ENCODE data around the gene EIF3B. TPM values are rescaled to one million over a fixed set of nuclear protein-coding genes. Genes with fewer than 3 reads are reported as not detected.
A peak's percentile ranks its signal among the peaks of the same experiment; 100 is the strongest.

EIF3B gene
- total and polyA plus RNA-seq, 4 donors, result 27.4 to 98.8 (median 60.8) TPM

DNA sequence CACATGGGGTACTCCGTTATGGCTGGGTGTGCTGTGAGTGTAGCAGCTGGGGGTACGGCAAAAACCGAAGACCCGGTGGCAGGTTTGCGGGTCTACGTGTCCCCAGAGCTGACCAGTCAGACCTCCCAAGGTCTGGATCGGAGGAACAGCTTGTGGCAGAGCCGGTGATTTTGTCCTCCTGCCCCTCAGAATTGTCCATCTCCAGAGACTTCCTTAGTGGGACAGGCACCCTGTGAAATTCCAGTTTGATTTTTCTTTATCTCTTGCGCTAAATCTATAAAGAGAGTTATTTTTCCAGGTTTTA, 1.0 kb downstream of the EIF3B start:
- H3K36me3 ChIP-seq (ENCODE audit: control insufficient read depth in 4 of 4, insufficient read depth in 3 of 4, low read depth in 1 of 4, low read length in 3 of 4), result peaks cover 0 to 9% (median 5%) of the 10 kb centered on the region in 4 donors
- 3% methylated on average over 9 of the region's 9 CpGs for WGBS
- peaks cover 11 to 30% (median 21%) of the 10 kb centered on the region in 4 donors for H3K4me1 ChIP-seq (ENCODE audit: control insufficient read depth in 4 of 4, insufficient read depth in 4 of 4, low read length in 3 of 4)
- no peak for DNase-seq (ENCODE audit: low spot score)
- no peaks in the 10 kb centered on the region for H3K9me3 ChIP-seq (ENCODE audit: control insufficient read depth in 4 of 4, low read length in 3 of 4)
- no peak for TF ChIP-seq HNF4G (IDR thresholded peaks at IDR 0.05)
- TF ChIP-seq FOXA1 (IDR thresholded peaks at IDR 0.05), result no peak
- no peak for TF ChIP-seq FOXA2 (IDR thresholded peaks at IDR 0.05)
- no peak for TF ChIP-seq RXRA (IDR thresholded peaks at IDR 0.05)
- TF ChIP-seq JUND (IDR thresholded peaks at IDR 0.05), result no peak
- TF ChIP-seq EGR1 (IDR thresholded peaks at IDR 0.05; ENCODE audit: low read depth in 2 of 2), result no peak
- TF ChIP-seq TAF1 (conservative IDR thresholded peaks at IDR 0.05), result no peak
- TF ChIP-seq RAD21 (IDR thresholded peaks at IDR 0.05), result no peak
- no peak for TF ChIP-seq HNF4A (conservative IDR thresholded peaks at IDR 0.05)
- no peak for TF ChIP-seq YY1 (IDR thresholded peaks at IDR 0.05)
- no peaks in the 10 kb centered on the region for H3K27me3 ChIP-seq (ENCODE audit: control insufficient read depth in 4 of 4, insufficient read depth in 4 of 4, low read length in 3 of 4)
- peak overlapping the region; percentile 79 to 99 (median 80) for H3K4me3 ChIP-seq (ENCODE audit: low read depth in 1 of 3, low read length in 3 of 3)
- no peak overlapping the region for H3K27ac ChIP-seq (ENCODE audit: low read depth in 1 of 2, low read length in 2 of 2)
- H3K9ac ChIP-seq (ENCODE audit: low read depth in 1 of 2, low read length in 2 of 2), result peak overlapping the region; percentile 2 to 79

DNA sequence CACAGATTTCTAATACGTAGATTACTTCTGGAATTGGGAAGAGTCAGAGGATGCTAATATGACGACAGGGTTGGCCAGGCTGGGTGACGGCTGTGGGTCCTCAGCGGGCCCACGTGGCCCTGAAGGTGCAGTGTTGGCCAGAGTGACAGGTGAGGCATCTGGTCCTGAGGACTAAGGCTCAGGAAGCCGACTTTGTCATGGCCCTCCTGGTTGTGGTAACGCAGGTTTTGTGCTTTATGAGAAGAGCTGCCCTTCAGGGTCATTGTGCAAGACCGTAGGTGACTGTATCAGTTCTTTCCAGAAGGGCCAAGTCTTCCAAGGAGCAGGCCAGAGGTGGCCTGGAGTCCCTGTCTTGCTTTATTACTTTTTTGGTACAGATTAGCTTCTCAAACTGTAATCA, 2.5 kb downstream of the EIF3B start:
- 81% methylated on average over 8 of the region's 8 CpGs for WGBS
- Histone ChIP-seq H3K27me3 (ENCODE audit: control insufficient read depth in 4 of 4, insufficient read depth in 4 of 4, low read length in 3 of 4) (no peaks in the 10 kb centered on the region), H3K27ac (ENCODE audit: low read depth in 1 of 2, low read length in 2 of 2) (no peak overlapping the region), H3K36me3 (ENCODE audit: control insufficient read depth in 4 of 4, insufficient read depth in 3 of 4, low read depth in 1 of 4, low read length in 3 of 4) (peaks cover 0 to 14% (median 8%) of the 10 kb centered on the region in 4 donors), H3K4me3 (ENCODE audit: low read depth in 1 of 3, low read length in 3 of 3) (no peak overlapping the region), H3K9ac (ENCODE audit: low read depth in 1 of 2, low read length in 2 of 2) (no peak overlapping the region), H3K4me1 (ENCODE audit: control insufficient read depth in 4 of 4, insufficient read depth in 4 of 4, low read length in 3 of 4) (peaks cover 11 to 30% (median 21%) of the 10 kb centered on the region in 4 donors), H3K9me3 (ENCODE audit: control insufficient read depth in 4 of 4, low read length in 3 of 4) (no peaks in the 10 kb centered on the region)
- no peak for TF ChIP-seq FOXA2 (IDR thresholded peaks at IDR 0.05)
- TF ChIP-seq YY1 (IDR thresholded peaks at IDR 0.05), result no peak
- TF ChIP-seq, protein P1, sequence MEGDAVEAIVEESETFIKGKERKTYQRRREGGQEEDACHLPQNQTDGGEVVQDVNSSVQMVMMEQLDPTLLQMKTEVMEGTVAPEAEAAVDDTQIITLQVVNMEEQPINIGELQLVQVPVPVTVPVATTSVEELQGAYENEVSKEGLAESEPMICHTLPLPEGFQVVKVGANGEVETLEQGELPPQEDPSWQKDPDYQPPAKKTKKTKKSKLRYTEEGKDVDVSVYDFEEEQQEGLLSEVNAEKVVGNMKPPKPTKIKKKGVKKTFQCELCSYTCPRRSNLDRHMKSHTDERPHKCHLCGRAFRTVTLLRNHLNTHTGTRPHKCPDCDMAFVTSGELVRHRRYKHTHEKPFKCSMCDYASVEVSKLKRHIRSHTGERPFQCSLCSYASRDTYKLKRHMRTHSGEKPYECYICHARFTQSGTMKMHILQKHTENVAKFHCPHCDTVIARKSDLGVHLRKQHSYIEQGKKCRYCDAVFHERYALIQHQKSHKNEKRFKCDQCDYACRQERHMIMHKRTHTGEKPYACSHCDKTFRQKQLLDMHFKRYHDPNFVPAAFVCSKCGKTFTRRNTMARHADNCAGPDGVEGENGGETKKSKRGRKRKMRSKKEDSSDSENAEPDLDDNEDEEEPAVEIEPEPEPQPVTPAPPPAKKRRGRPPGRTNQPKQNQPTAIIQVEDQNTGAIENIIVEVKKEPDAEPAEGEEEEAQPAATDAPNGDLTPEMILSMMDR (IDR thresholded peaks at IDR 0.05; ENCODE audit: low read depth, low read length, missing input control), result no peak
- no peak for TF ChIP-seq NR2F2 (IDR thresholded peaks at IDR 0.05)
- no peak for TF ChIP-seq EGR1 (IDR thresholded peaks at IDR 0.05; ENCODE audit: low read depth in 2 of 2)
- no peak for TF ChIP-seq SP1 (IDR thresholded peaks at IDR 0.05)
- TF ChIP-seq GABPA (IDR thresholded peaks at IDR 0.05 in 1 of 2, conservative IDR thresholded peaks at IDR 0.05 in 1 of 2), result no peak
- no peak for TF ChIP-seq MAX (IDR thresholded peaks at IDR 0.05)
- no peak for DNase-seq (ENCODE audit: low spot score)

DNA sequence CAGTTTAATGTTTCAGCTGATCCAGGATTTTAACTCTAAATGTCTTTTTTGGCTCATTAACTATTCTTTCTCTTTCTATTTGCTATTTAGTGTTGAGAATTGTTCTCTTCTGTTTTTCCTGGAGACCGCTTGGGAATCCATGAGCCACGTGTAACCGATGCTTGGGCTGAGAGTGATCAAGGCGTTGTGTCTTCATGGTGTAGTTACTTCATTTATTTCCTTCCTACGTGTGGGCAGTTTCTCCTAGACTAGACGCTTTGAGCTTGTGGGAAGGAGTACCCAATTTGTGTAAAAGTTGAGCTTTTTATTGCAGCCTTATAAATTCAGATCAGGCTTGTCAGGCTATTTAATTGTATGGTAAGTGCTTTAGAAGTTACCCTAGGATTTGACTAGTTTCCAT, 2.9 kb downstream of the EIF3B start:
- DNase-seq (ENCODE audit: low spot score), result no peak
- Histone ChIP-seq H3K36me3 (ENCODE audit: control insufficient read depth in 4 of 4, insufficient read depth in 3 of 4, low read depth in 1 of 4, low read length in 3 of 4) (peaks cover 2 to 19% (median 11%) of the 10 kb centered on the region in 4 donors), H3K9me3 (ENCODE audit: control insufficient read depth in 4 of 4, low read length in 3 of 4) (no peaks in the 10 kb centered on the region), H3K4me3 (ENCODE audit: low read depth in 1 of 3, low read length in 3 of 3) (no peak overlapping the region), H3K27ac (ENCODE audit: low read depth in 1 of 2, low read length in 2 of 2) (no peak overlapping the region), H3K4me1 (ENCODE audit: control insufficient read depth in 4 of 4, insufficient read depth in 4 of 4, low read length in 3 of 4) (peaks cover 11 to 30% (median 21%) of the 10 kb centered on the region in 4 donors), H3K9ac (ENCODE audit: low read depth in 1 of 2, low read length in 2 of 2) (no peak overlapping the region), H3K27me3 (ENCODE audit: control insufficient read depth in 4 of 4, insufficient read depth in 4 of 4, low read length in 3 of 4) (no peaks in the 10 kb centered on the region)
- TF ChIP-seq SP1 (IDR thresholded peaks at IDR 0.05) (no peak), REST (IDR thresholded peaks at IDR 0.05) (no peak), NR2F2 (IDR thresholded peaks at IDR 0.05) (no peak), EGR1 (IDR thresholded peaks at IDR 0.05; ENCODE audit: low read depth in 2 of 2) (no peak), YY1 (IDR thresholded peaks at IDR 0.05) (no peak), HNF4A (conservative IDR thresholded peaks at IDR 0.05) (no peak), JUND (IDR thresholded peaks at IDR 0.05) (no peak), GABPA (IDR thresholded peaks at IDR 0.05 in 1 of 2, conservative IDR thresholded peaks at IDR 0.05 in 1 of 2) (no peak), RXRA (IDR thresholded peaks at IDR 0.05) (no peak)
- TF ChIP-seq, protein P1 (IDR thresholded peaks at IDR 0.05; ENCODE audit: low read depth, low read length, missing input control), result no peak
- TF ChIP-seq, protein P2, sequence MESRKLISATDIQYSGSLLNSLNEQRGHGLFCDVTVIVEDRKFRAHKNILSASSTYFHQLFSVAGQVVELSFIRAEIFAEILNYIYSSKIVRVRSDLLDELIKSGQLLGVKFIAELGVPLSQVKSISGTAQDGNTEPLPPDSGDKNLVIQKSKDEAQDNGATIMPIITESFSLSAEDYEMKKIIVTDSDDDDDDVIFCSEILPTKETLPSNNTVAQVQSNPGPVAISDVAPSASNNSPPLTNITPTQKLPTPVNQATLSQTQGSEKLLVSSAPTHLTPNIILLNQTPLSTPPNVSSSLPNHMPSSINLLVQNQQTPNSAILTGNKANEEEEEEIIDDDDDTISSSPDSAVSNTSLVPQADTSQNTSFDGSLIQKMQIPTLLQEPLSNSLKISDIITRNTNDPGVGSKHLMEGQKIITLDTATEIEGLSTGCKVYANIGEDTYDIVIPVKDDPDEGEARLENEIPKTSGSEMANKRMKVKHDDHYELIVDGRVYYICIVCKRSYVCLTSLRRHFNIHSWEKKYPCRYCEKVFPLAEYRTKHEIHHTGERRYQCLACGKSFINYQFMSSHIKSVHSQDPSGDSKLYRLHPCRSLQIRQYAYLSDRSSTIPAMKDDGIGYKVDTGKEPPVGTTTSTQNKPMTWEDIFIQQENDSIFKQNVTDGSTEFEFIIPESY (IDR thresholded peaks at IDR 0.05), result no peak
- WGBS, result 83% methylated on average over 6 of the region's 6 CpGs

Data from liver (tissue), 9 donors.